ENCODE results near the gene PAPPA.

The PAPPA gene

GRCh38 chr9:116218399-116218798, 64.8 kb downstream of the PAPPA start:
- DNase-seq (no peak), ATAC-seq (no peak)
- Mint-ChIP-seq H3K9me3 (peaks cover 11 to 14% of the 10 kb centered on the region in 2 donors), H3K27ac (no peak overlapping the region), H3K4me3 (no peak overlapping the region), H3K4me1 (no peaks in the 10 kb centered on the region), H3K27me3 (no peaks in the 10 kb centered on the region)

DNA sequence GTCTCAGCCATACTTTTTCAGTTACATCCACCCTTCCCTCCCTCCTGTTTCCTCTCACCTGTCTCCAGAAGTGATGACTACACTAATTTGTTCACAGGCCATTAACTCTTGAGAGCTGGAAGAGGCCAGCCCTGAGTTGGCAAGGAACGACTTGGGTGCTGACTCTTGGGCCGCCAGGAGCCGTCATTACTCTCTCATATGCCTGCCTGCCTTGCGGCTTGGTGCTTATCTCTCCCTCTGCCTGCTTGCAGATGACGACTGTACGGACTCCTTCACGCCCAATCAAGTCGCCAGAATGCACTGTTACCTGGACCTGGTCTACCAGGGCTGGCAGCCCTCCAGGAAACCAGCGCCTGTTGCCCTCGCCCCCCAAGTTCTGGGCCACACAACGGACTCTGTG, 66.1 kb downstream of the PAPPA start:
- H3K27me3 Mint-ChIP-seq = no peaks in the 10 kb centered on the region
- peaks cover 13 to 14% of the 10 kb centered on the region in 2 donors for H3K9me3 Mint-ChIP-seq
- peak overlapping the region in 1 of 2 donors; percentile 64 for H3K27ac Mint-ChIP-seq
- ATAC-seq (no peak), DNase-seq (no peak)
- no peak overlapping the region for H3K4me3 Mint-ChIP-seq
- H3K4me1 Mint-ChIP-seq = no peaks in the 10 kb centered on the region

DNA sequence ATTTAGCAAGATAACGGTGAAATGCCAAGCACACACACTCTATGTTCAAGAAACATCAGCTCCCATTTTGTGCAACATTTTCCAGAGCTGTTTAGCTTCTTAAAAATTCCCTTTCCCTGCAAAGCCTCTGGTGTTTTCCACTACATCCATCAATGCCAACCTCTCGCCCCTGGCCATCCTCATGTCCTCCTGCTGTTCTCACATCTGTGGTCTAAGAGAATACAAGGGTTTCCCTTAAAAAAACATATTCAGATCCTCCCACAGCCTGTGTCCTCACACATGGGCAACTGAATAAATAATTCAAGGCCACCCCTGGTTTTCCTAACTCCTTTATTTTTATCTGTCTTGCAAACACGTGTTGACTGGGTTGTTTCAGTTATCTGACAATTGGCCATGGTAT, 70.3 kb downstream of the PAPPA start:
- Mint-ChIP-seq H3K4me1 (no peaks in the 10 kb centered on the region), H3K4me3 (no peak overlapping the region), H3K27me3 (no peaks in the 10 kb centered on the region), H3K27ac (no peak overlapping the region), H3K9me3 (peaks cover 11 to 14% of the 10 kb centered on the region in 2 donors)
- DNase-seq (no peak), ATAC-seq (no peak)

DNA sequence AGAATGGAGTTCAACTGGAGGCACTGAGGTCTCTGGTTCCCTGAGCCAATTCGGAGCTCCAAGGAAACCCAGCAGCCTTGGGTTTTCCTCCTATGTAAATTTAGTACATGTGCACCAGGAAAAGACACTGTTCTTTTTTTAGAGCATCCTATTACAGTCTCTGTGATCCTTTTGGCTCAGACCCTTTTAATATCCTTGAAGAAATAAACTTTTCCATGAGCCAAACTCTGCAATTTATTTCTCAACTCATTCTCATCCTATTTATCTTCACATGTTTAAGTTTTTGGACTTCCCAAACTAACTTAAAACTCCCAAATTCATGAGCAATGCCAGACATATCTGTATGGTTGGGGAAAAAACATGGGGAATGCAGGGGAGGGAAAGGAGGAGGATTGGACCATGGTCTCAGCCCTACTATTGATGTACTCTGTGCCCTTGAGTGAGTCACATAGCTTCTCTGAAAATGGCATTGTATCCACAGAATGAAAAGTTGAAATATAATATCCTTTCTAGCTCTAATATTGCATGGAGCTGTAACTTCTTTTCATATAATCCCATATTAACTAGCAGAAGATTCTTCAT, 76.6 kb downstream of the PAPPA start:
- Mint-ChIP-seq H3K27me3 (no peaks in the 10 kb centered on the region), H3K27ac (peak overlapping the region in 1 of 2 donors; percentile 37), H3K4me3 (no peak overlapping the region), H3K4me1 (no peaks in the 10 kb centered on the region), H3K9me3 (peaks cover 0 to 7% of the 10 kb centered on the region in 2 donors)
- no peak for ATAC-seq
- DNase-seq = no peak

GRCh38 chr9:116232424-116233159, 79.0 kb downstream of the PAPPA start:
- Mint-ChIP-seq H3K27ac (no peak overlapping the region), H3K4me1 (no peaks in the 10 kb centered on the region), H3K4me3 (no peak overlapping the region), H3K9me3 (peaks cover 0 to 19% of the 10 kb centered on the region in 2 donors), H3K27me3 (no peaks in the 10 kb centered on the region)
- no peak for DNase-seq
- no peak for ATAC-seq

DNA sequence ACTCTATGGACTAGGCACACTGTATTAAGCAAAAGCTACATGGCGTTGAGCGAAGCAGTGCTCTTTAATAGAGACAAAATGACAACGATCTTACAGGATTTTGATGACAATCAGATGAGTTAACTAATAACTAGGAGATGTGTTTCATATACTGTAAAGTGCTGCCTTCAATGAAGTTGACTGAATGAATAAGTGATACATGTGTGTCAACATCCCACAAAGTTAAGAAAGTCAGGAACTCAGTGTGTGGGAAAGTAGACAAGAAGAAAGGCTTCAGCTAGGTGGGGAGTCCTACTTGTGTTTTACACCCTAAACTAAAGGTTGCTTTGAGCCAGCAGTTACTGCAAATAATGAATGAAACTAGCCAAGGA, 79.6 kb downstream of the PAPPA start:
- Mint-ChIP-seq H3K27me3 (no peaks in the 10 kb centered on the region), H3K4me3 (no peak overlapping the region), H3K27ac (no peak overlapping the region), H3K4me1 (no peaks in the 10 kb centered on the region), H3K9me3 (peaks cover 0 to 19% of the 10 kb centered on the region in 2 donors)
- DNase-seq (no peak), ATAC-seq (no peak)

GRCh38 chr9:116234081-116234480, 80.5 kb downstream of the PAPPA start:
- no peak overlapping the region for H3K4me3 Mint-ChIP-seq
- no peaks in the 10 kb centered on the region for H3K4me1 Mint-ChIP-seq
- peaks cover 0 to 28% of the 10 kb centered on the region in 2 donors for H3K9me3 Mint-ChIP-seq
- H3K27me3 Mint-ChIP-seq = no peaks in the 10 kb centered on the region
- H3K27ac Mint-ChIP-seq = no peak overlapping the region
- ATAC-seq (no peak), DNase-seq (no peak)

- no peak for ATAC-seq
Measured at GRCh38 chr9:116236979-116237378, 83.4 kb downstream of the PAPPA start.

DNA sequence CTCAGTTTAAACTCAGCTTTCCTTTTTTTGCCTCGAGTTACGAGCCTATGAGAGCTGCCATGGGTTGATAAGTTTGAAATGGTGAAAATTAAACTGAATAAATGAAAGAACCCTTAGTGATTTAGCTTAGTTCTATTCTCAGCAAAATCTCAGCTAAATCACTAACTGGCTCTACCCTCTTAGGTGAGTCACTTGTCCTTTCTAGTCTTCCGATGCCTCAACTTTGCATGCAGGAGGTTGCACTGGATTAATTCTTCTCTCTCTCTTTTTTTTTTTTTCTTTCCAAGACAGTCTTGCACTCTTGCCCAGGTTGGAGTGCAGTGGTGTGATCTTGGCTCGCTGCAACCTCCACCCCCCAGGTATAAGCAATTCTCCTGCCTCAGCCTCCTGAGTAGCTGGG, 83.9 kb downstream of the PAPPA start:
- DNase-seq (no peak), ATAC-seq (no peak)
- Mint-ChIP-seq H3K27me3 (no peaks in the 10 kb centered on the region), H3K4me3 (no peak overlapping the region), H3K27ac (peak overlapping the region in 1 of 2 donors; percentile 33), H3K4me1 (no peaks in the 10 kb centered on the region), H3K9me3 (peaks cover 0 to 22% of the 10 kb centered on the region in 2 donors)

More at GRCh38 chr9:116236979-116237378, 83.4 kb downstream of the PAPPA start:
- no peaks in the 10 kb centered on the region for H3K27me3 Mint-ChIP-seq
- no peak overlapping the region for H3K4me3 Mint-ChIP-seq
- no peak for DNase-seq
- no peak overlapping the region for H3K27ac Mint-ChIP-seq
- H3K9me3 Mint-ChIP-seq = peaks cover 0 to 26% of the 10 kb centered on the region in 2 donors
- H3K4me1 Mint-ChIP-seq = no peaks in the 10 kb centered on the region

DNA sequence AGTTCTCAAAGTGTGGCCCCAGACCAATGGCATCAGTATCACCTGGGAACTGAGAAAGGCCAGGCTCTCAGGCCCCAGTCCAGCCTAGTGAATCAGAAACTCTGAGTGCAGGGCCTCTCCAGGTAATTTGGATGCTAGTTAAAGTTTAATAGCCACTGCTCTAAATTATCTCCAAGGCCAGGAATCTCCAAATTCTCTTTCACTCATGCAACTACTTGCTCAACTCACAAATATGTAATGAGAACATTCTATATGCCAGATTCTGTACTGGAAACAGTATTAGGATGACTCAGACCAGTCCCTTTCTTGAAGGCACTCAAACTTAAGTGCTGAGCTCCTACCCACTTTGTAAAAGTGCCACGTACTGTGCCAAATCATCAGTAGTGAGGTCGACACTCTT, 84.6 kb downstream of the PAPPA start:
- ATAC-seq = no peak

GRCh38 chr9:116238776-116239340, 85.3 kb downstream of the PAPPA start:
- no peak for DNase-seq
- no peak overlapping the region for H3K27ac Mint-ChIP-seq
- H3K4me1 Mint-ChIP-seq = no peaks in the 10 kb centered on the region
- H3K9me3 Mint-ChIP-seq = peaks cover 0 to 22% of the 10 kb centered on the region in 2 donors
- no peak overlapping the region for H3K4me3 Mint-ChIP-seq
- ATAC-seq = no peak
- no peaks in the 10 kb centered on the region for H3K27me3 Mint-ChIP-seq

More for the DNA sequence above, 84.6 kb downstream of the PAPPA start:
- Mint-ChIP-seq H3K27me3 (no peaks in the 10 kb centered on the region), H3K9me3 (peaks cover 0 to 22% of the 10 kb centered on the region in 2 donors), H3K27ac (peak overlapping the region in 1 of 2 donors; percentile 68), H3K4me3 (no peak overlapping the region), H3K4me1 (no peaks in the 10 kb centered on the region)
- DNase-seq = no peak

- Mint-ChIP-seq H3K27me3 (no peaks in the 10 kb centered on the region), H3K27ac (no peak overlapping the region), H3K9me3 (peaks cover 0 to 4% of the 10 kb centered on the region in 2 donors), H3K4me1 (no peaks in the 10 kb centered on the region), H3K4me3 (no peak overlapping the region)
- DNase-seq = no peak
- ATAC-seq = no peak
Measured at GRCh38 chr9:116243708-116244107, 90.1 kb downstream of the PAPPA start.

- Mint-ChIP-seq H3K9me3 (peaks cover 5 to 8% of the 10 kb centered on the region in 2 donors), H3K27ac (no peak overlapping the region), H3K4me1 (no peaks in the 10 kb centered on the region), H3K27me3 (peaks cover 9% of the 10 kb centered on the region), H3K4me3 (no peak overlapping the region)
- DNase-seq = no peak
- ATAC-seq = no peak
Measured at GRCh38 chr9:116247284-116247683, 93.7 kb downstream of the PAPPA start.

DNA sequence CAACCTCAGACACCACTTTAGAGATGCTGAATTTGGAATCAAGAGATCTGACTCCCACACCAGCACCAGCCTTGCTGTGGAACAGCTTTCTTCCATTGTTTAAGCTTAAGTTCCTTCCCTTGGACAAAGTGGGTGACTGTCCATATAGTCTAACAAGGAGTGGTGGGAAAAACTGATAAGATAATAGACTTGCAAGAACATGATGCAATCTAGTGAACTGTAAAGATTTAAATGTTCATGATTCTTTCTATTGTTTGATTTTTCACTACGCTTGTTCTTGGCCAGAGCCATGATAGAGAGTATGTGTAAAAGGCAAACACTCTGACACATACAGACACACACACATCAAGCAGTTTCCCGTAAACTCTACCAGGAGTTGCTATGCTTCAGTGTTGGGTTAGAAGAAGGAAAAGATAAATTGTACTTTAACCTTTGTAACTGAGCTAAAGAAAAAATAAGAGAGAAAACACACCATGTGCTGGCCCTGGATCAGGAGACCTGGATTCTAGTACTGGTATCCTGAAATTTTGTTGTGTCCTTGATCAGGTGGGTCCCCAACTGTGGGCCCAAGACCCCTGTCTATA, 94.3 kb downstream of the PAPPA start:
- no peak overlapping the region for H3K4me3 Mint-ChIP-seq
- ATAC-seq = no peak

DNA sequence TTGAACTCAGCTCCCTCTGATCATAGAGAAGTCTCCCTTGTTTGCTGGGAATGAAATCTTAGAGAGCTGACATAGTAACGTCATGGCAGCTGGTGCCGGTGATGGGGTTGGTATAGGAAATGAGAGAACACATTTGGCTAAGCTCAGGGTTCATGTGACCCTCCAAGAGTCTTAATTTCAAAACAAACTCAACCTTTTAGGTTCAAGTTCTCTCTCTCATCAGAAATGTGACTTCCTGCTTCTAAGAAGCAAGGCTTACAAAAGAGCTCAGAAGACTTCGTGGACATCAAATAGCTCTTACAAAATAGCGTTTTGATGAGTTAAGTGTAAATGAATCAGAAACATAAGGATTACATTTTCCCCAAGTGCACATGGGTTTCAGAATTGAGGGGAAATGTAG, 97.3 kb downstream of the PAPPA start:
- peaks cover 9% of the 10 kb centered on the region for H3K27me3 Mint-ChIP-seq
- no peak overlapping the region for H3K4me3 Mint-ChIP-seq
- no peak overlapping the region for H3K27ac Mint-ChIP-seq
- peaks cover 5 to 8% of the 10 kb centered on the region in 2 donors for H3K9me3 Mint-ChIP-seq
- DNase-seq = no peak
- ATAC-seq = no peak
- no peaks in the 10 kb centered on the region for H3K4me1 Mint-ChIP-seq

More for the DNA sequence above, 94.3 kb downstream of the PAPPA start:
- peaks cover 5 to 8% of the 10 kb centered on the region in 2 donors for H3K9me3 Mint-ChIP-seq
- peaks cover 9% of the 10 kb centered on the region for H3K27me3 Mint-ChIP-seq
- H3K4me1 Mint-ChIP-seq = no peaks in the 10 kb centered on the region
- DNase-seq = no peak
- no peak overlapping the region for H3K27ac Mint-ChIP-seq

DNA sequence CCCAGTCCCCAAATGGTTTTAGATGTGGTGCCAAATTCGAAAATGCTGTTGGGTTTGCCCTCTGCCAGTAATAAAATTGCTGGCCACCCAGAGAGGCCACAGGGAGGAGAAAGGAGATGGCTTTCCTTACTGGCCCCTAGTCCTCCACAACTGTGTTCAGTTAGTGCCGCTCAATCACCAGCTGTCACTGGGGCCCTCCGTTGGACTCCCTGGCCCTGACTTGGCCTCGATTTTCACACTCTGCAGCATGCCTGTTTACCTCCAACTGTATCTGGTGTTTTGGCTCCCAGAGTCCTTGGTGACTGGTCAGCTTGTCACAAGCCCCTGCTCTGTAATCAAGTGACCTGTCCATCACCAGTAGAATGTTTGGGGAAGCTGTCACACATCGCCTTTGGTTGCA, 97.8 kb downstream of the PAPPA start:
- no peak for ATAC-seq
- peaks cover 9% of the 10 kb centered on the region for H3K27me3 Mint-ChIP-seq
- no peak overlapping the region for H3K27ac Mint-ChIP-seq
- H3K9me3 Mint-ChIP-seq = peaks cover 5 to 8% of the 10 kb centered on the region in 2 donors
- H3K4me1 Mint-ChIP-seq = no peaks in the 10 kb centered on the region
- no peak overlapping the region for H3K4me3 Mint-ChIP-seq
- DNase-seq = no peak

Measured in stimulated activated naive CD8-positive, alpha-beta T cell treated with anti-CD3 and anti-CD28 coated beads, Interleukin-15, amount 100 ng/mL, for 72 hours (primary cell).